Hematopoietic multipotent progenitor cell (in vitro differentiated cells): ENCODE data around the gene PHC2. TPM values are rescaled to one million over a fixed set of nuclear protein-coding genes. Genes with fewer than 3 reads are reported as not detected.
A peak's percentile ranks its signal among the peaks of the same experiment; 100 is the strongest.

ENCODE experiments used
- DNase-seq, 3 donors: peaks; one replicate each; pipeline ENCODE4 v3.0.0-alpha.2; 2011 to 2015; ENCODE audit warnings: low read depth in 2 of 3, low spot score in 2 of 3
- total RNA-seq: library from RNA; depleted of rRNA; stranded (reverse); fragments of >200 nt; gene quantifications from one replicate; pipeline ENCODE4 v1.2.3, GENCODE V29; 2012

The PHC2 gene
- total RNA-seq, 1 donor: 60.1 TPM

GRCh38 chr1:33454646-33455282, 23.9 kb upstream of the PHC2 start:
- no peak for DNase-seq

- no peak for DNase-seq
These were observed 15.7 kb upstream of the PHC2 start for GRCh38 chr1:33446590-33446989.

- DNase-seq: no peak
These were observed 14.2 kb upstream of the PHC2 start for GRCh38 chr1:33445108-33445507.

- DNase-seq: no peak
These were observed 12.8 kb upstream of the PHC2 start for GRCh38 chr1:33443705-33444180.

- DNase-seq: no peak
These were observed 12.3 kb upstream of the PHC2 start for GRCh38 chr1:33443080-33443704.

- no peak for DNase-seq
These were observed 11.2 kb upstream of the PHC2 start for GRCh38 chr1:33442141-33442540.

GRCh38 chr1:33441088-33441745, 10.3 kb upstream of the PHC2 start:
- DNase-seq: no peak

- no peak for DNase-seq
These were observed 8.8 kb upstream of the PHC2 start for GRCh38 chr1:33439662-33440061.

GRCh38 chr1:33438364-33439160, 7.7 kb upstream of the PHC2 start:
- DNase-seq: no peak

GRCh38 chr1:33436557-33437285, 5.8 kb upstream of the PHC2 start:
- no peak for DNase-seq

- no peak for DNase-seq
These were observed 4.4 kb upstream of the PHC2 start for GRCh38 chr1:33435096-33435820.

- DNase-seq: no peak
These were observed 3.5 kb upstream of the PHC2 start for GRCh38 chr1:33434363-33434750.

GRCh38 chr1:33433509-33434362, 2.8 kb upstream of the PHC2 start:
- peak in 2 of 3 donors; percentile 73 to 77 for DNase-seq

GRCh38 chr1:33429856-33430691, 821 bp downstream of the PHC2 start:
- DNase-seq: peak in 2 of 3 donors; percentile 49 to 59

- no peak for DNase-seq
These were observed 1.6 kb downstream of the PHC2 start for GRCh38 chr1:33429332-33429731.

- no peak for DNase-seq
These were observed 2.2 kb downstream of the PHC2 start for GRCh38 chr1:33428661-33429060.

GRCh38 chr1:33426916-33427315, 4.0 kb downstream of the PHC2 start:
- no peak for DNase-seq

GRCh38 chr1:33425900-33426299, 5.0 kb downstream of the PHC2 start:
- no peak for DNase-seq
